Astrocyte of the cerebellum (primary cell): ENCODE results near the gene NOTUM.

ENCODE experiments used
- DNase-seq: peaks from one replicate; pipeline ENCODE4 v3.0.0-alpha.2; 2011; ENCODE audit warnings: low read depth
- H3K4me3 ChIP-seq: 2 replicates; pipeline ENCODE4 v1.5.1; 2011; ENCODE audit warnings: mild to moderate bottlenecking, low read depth, low read length, moderate library complexity
- in situ Hi-C: cut with HindIII; loops from 2 replicates; pipeline ENCODE4 v1.10.0; 2017; ENCODE audit warnings: low sequenced_read_pairs
- TF ChIP-seq, protein P1 (sequence below): IDR thresholded peaks from 2 replicates; pipeline ENCODE4 v1.5.1; 2012; ENCODE audit warnings: low read length, low read depth, moderate library complexity, mild to moderate bottlenecking; ENCODE audit errors: missing control alignments

NOTUM gene

DNA sequence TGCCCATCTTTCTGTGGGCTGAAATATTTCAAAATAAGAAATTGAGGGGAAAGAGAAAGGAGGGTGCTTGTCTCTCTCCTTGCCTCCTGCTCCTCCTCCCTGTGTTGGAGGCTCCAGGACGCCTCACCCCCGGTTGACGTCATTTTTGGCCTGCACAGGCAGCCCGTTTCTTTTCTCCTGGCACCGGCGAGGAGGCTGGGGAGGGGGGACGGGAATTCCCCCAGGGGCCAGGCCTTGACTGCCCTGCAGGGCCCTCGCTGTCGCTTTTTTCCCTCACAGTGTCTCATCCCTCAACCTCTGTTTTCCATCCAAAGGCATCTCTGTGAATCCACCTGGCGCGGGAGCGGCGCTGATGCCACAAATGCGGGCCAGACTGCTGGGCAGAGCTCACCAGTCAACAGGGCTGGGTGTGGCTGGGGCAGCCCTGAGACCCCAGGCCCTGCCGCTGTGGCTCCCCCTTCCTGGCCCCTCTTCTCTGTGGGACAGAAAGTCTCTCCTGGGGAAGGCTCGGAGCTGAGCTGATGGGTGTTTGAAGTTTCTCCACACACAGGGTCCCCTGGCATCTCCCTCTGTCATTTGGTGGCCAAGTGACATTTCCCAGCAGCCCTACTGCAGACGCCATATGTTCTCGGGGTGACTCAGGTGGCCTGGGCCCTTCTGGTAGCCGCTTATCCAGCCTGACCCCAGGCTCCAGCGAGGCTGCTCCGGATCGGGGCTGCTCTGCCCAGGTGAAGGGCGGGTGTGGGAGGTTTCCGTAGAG lies 45.7 kb upstream of the NOTUM start:
- DNase-seq: no peak
- in situ Hi-C loops: no loop called here
- no peak overlapping the region for H3K4me3 ChIP-seq
- TF ChIP-seq, protein P1, sequence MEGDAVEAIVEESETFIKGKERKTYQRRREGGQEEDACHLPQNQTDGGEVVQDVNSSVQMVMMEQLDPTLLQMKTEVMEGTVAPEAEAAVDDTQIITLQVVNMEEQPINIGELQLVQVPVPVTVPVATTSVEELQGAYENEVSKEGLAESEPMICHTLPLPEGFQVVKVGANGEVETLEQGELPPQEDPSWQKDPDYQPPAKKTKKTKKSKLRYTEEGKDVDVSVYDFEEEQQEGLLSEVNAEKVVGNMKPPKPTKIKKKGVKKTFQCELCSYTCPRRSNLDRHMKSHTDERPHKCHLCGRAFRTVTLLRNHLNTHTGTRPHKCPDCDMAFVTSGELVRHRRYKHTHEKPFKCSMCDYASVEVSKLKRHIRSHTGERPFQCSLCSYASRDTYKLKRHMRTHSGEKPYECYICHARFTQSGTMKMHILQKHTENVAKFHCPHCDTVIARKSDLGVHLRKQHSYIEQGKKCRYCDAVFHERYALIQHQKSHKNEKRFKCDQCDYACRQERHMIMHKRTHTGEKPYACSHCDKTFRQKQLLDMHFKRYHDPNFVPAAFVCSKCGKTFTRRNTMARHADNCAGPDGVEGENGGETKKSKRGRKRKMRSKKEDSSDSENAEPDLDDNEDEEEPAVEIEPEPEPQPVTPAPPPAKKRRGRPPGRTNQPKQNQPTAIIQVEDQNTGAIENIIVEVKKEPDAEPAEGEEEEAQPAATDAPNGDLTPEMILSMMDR: no peak

DNA sequence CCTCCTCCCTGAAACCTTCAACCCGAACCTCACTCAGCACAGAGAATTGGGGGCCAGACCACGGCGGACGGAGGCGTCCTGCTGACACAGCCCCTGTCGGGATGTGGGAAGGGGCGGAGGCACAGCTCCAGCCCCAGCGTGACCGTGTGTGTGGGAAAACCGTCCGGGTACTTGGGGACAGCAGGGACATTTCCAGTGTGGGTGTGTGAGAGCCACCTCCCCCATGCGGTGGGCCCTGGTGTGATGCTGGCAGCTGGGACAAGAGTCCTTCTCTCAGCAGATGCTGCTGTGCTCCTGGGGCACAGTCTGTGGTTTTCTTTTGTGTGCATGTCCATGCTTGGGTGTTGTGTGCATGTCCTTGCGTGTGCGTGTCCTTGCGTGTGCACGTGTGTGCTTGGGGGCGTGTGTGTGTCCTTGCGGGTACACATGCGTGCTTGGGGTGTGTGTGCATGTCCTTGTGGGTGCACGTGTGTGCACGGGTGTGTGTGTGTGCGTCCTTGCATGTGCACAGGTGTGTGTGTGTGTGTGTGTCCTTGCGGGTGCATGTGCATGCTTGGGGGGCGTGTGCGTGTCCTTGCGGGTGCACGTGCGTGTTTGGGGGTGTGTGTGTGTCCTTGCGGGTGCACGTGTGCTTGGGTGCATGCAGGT lies 44.8 kb upstream of the NOTUM start:
- TF ChIP-seq, protein P1: no peak
- no peak for DNase-seq
- H3K4me3 ChIP-seq: no peak overlapping the region
- in situ Hi-C loops: no loop called here

DNA sequence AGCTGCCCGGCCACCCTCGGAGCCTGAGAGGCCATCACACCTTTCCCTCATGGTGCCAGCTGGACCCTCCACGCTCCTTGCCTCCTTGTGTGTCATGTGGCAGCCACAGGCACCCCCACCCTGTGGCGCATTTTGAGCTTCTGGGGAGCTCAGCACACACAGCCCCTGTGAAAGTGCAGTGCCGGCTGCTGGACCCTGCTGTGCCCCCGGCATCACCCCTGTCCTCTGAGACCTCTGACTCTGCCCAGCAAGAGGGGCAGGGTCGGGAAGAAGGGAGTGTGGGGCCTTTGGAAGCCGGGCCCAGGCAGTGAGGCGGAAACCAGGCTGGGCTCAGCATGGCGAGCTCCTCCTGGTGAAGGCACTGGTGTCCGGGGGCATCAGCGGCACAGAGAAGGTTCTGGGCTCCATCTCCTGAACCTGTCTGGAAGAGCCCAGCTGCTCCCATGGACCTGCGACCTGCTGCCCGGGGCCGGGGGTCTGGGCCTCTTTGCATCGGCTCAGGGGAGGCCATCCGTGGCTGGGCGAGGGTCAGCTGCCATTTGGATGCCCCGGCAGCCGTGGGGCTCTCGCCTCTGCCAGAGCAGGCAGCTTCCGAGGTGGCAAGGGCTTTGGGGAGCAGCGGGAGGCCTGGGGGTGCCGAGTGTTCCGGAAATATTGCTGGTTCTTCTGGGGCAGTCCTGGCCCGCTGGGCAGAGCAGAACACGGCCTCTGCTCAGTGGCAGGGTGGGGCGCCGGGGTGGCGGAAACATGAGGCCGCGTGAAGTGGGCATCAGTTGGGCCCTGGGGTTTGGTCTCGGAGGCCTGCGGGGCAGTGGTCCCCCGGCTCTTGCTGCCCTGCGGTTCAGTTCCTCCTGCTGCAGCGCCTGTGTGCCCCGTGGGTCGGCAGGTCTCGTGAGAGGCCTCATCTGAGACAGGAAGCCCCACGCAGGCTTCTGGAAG lies 43.8 kb upstream of the NOTUM start:
- H3K4me3 ChIP-seq: no peak overlapping the region
- DNase-seq: no peak
- TF ChIP-seq, protein P1: no peak
- in situ Hi-C loops: no loop called here

DNA sequence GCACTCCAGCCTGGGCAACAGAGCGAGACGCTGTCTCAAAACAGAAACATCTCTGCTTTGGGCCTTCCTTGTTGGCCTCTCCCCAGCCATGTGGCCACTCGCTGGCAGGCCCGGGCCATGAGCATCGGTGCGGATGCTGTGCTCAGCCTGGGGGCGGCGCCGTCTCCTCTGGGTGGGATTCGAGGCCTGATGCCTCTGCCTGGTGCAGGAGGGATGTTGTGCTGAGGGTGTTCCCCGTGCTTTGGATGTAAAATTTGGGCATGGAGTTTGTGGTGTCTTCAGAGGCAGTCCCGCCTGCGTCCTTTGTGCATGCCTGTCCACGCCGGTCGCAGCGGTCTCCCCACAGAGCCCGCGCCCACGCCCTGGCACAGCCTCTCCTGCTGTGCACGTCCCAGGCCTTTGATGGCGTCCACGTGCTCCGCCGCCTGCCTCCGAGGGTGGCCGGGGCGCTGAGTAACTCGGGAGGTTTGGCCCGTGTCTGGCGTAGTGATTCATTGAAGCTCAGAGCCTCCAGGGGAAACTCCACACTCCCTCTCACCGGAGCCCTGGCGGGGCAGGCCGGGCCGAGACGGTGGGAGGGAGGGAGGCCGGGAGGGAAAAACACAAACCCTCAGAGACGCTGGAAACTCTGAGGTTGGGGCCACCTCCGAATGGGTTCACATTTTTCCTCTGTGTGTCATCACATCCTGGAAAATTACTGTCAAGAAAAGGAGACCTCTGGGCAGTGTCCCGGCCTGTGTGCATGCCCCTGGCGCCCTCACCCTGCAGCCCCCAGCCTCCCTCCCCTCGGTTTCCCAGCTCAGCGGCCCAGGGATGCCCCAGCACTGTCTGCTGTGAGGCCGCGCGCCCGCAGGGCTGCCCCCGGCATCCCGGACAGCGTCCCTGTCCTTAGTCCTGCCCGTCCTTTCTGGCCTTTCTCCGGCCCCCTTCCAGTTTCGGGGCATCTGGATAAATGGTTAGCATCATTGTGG lies 42.7 kb upstream of the NOTUM start:
- DNase-seq: peak; percentile 83

DNA sequence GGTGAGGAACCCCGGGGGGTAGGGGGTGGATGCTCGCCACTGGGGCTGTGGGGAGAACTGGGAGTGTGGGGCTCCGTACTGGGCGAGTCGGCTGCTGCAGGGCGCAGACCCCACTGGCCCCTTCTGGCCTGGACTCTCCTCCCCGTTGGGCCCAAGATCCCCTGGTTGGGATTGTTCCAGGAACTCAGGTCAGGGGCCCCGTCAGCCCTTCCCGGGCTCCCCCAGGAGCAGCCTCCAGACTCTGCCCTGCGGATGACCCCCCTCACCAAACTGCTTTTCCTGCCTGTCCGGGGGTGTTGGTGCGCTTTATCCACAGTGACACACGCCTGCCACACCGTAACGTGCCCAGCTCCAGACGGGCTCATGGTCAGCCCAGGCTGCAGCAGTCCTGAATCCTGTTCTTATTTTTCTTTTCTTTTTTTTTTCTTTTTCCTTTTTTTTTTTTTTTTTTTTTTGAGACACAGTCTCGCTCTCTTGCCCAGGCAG lies 40.6 kb upstream of the NOTUM start:
- in situ Hi-C loops: no loop called here
- TF ChIP-seq, protein P1: no peak
- DNase-seq: no peak
- H3K4me3 ChIP-seq: no peak overlapping the region

More for the DNA sequence above, 42.7 kb upstream of the NOTUM start:
- H3K4me3 ChIP-seq: no peak overlapping the region
- TF ChIP-seq, protein P1: no peak
- in situ Hi-C loops: no loop called here
